Mesendoderm (in vitro differentiated cells): ENCODE measurements around the gene CASP5.

Experiments used
- DNase-seq: peaks from one replicate; pipeline ENCODE4 v3.0.0; 2013
- H2AK5ac ChIP-seq: 2 replicates; pipeline ENCODE4 v1.6.1; 2013; ENCODE audit warnings: low read length, inconsistent platforms
- H2BK120ac ChIP-seq: 2 replicates; pipeline ENCODE4 v1.6.1; 2013; ENCODE audit warnings: low read depth, mild to moderate bottlenecking, low read length, moderate library complexity, mixed read lengths
- H2BK15ac ChIP-seq: replicated peaks from 2 replicates; pipeline ENCODE4 v1.6.1; 2013; ENCODE audit warnings: low read depth, mild to moderate bottlenecking, moderate library complexity
- H2BK5ac ChIP-seq: 2 replicates; pipeline ENCODE4 v1.6.1; 2013; ENCODE audit warnings: low read length, inconsistent platforms
- H3K18ac ChIP-seq: 2 replicates; pipeline ENCODE4 v1.6.1; 2013; ENCODE audit warnings: mild to moderate bottlenecking, low read length, mixed read lengths
- H3K23ac ChIP-seq: one replicate; pipeline ENCODE4 v1.6.1; 2013; ENCODE audit warnings: low read length
- H3K27ac ChIP-seq: 2 replicates; pipeline ENCODE4 v1.5.1; 2013; ENCODE audit warnings: low read depth, mild to moderate bottlenecking, inconsistent platforms, low read length, moderate library complexity
- H3K27me3 ChIP-seq: 2 replicates; pipeline ENCODE4 v1.6.1; 2013; ENCODE audit warnings: low read length, control low read depth, mild to moderate bottlenecking, inconsistent platforms; ENCODE audit not compliant: insufficient read depth, poor library complexity
- H3K36me3 ChIP-seq: 2 replicates; pipeline ENCODE4 v1.6.1; 2013; ENCODE audit warnings: low read length, inconsistent platforms; ENCODE audit not compliant: control insufficient read depth, insufficient read depth
- H3K4ac ChIP-seq: one replicate; pipeline ENCODE4 v1.6.1; 2013; ENCODE audit warnings: low read depth, mild to moderate bottlenecking, low read length, moderate library complexity
- H3K4me1 ChIP-seq: 2 replicates; pipeline ENCODE4 v1.6.1; 2013; ENCODE audit warnings: low read depth, low read length, inconsistent platforms; ENCODE audit not compliant: control insufficient read depth
- H3K4me2 ChIP-seq: 2 replicates; pipeline ENCODE4 v1.6.1; 2013; ENCODE audit warnings: low read length
- H3K4me3 ChIP-seq: 2 replicates; pipeline ENCODE4 v1.5.1; 2013; ENCODE audit warnings: mild to moderate bottlenecking, low read length
- H3K56ac ChIP-seq: one replicate; pipeline ENCODE4 v1.6.1; 2013; ENCODE audit warnings: low read length
- H3K79me1 ChIP-seq: 2 replicates; pipeline ENCODE4 v1.6.1; 2013; ENCODE audit warnings: low read length, inconsistent platforms
- H3K79me2 ChIP-seq: 2 replicates; pipeline ENCODE4 v1.6.1; 2013; ENCODE audit warnings: mild to moderate bottlenecking, low read length; ENCODE audit not compliant: control insufficient read depth, insufficient read depth
- H3K9ac ChIP-seq: 2 replicates; pipeline ENCODE4 v1.6.1; 2013; ENCODE audit warnings: low read length, inconsistent platforms
- H4K5ac ChIP-seq: one replicate; pipeline ENCODE4 v1.6.1; 2013; ENCODE audit warnings: low read length
- H4K8ac ChIP-seq: one replicate; pipeline ENCODE4 v1.6.1; 2013; ENCODE audit warnings: low read depth, mild to moderate bottlenecking, control low read depth, low read length, moderate library complexity
- WGBS: extraction: QIAGEN DNeasy Blood & Tissue Kit; methylation state at CpG from one replicate; pipeline ENCODE4 v1.1.7; 2013; ENCODE audit warnings: low lambda C conversion rate, missing lambda C conversion rate; ENCODE audit not compliant: insufficient coverage; ENCODE audit errors: extremely low coverage; 5-methylcytosine and 5-hydroxymethylcytosine counted together

Gene CASP5

GRCh38 chr11:105004021-105004420, 18.9 kb downstream of the CASP5 start:
- Histone ChIP-seq H3K18ac (no peak overlapping the region), H3K4ac (no peak overlapping the region), H2AK5ac (no peak overlapping the region), H4K8ac (no peak overlapping the region), H3K79me1 (no peaks in the 10 kb centered on the region), H2BK120ac (no peak overlapping the region), H3K27ac (no peak overlapping the region), H3K23ac (no peak overlapping the region), H4K5ac (no peak overlapping the region), H2BK5ac (no peak overlapping the region), H3K79me2 (no peaks in the 10 kb centered on the region), H3K4me2 (no peak overlapping the region), H3K9ac (no peak overlapping the region), H2BK15ac (no peak overlapping the region), H3K4me3 (no peak overlapping the region), H3K56ac (no peak overlapping the region), H3K36me3 (no peaks in the 10 kb centered on the region), H3K4me1 (peaks cover 2% of the 10 kb centered on the region), H3K27me3 (no peaks in the 10 kb centered on the region)
- no CpG with 5 or more reads among the region's 3 CpGs for WGBS
- DNase-seq: no peak

- Histone ChIP-seq H4K8ac (no peak overlapping the region), H3K79me2 (no peaks in the 10 kb centered on the region), H3K4me2 (no peak overlapping the region), H3K4me1 (peaks cover 2% of the 10 kb centered on the region), H3K23ac (no peak overlapping the region), H4K5ac (no peak overlapping the region), H3K79me1 (no peaks in the 10 kb centered on the region), H3K36me3 (no peaks in the 10 kb centered on the region), H3K4me3 (no peak overlapping the region), H3K27me3 (no peaks in the 10 kb centered on the region), H2BK120ac (no peak overlapping the region), H2BK5ac (no peak overlapping the region), H3K27ac (no peak overlapping the region), H3K9ac (no peak overlapping the region), H2AK5ac (no peak overlapping the region), H3K18ac (no peak overlapping the region), H2BK15ac (no peak overlapping the region), H3K4ac (no peak overlapping the region), H3K56ac (no peak overlapping the region)
- WGBS: no CpG with 5 or more reads among the region's 2 CpGs
- DNase-seq: no peak
These were observed 19.8 kb downstream of the CASP5 start for GRCh38 chr11:105003151-105003550.

- no peak overlapping the region for H4K5ac ChIP-seq
- no peak overlapping the region for H3K9ac ChIP-seq
- no peak overlapping the region for H3K18ac ChIP-seq
- no peak overlapping the region for H3K4me2 ChIP-seq
- no peak overlapping the region for H3K56ac ChIP-seq
- no peak overlapping the region for H3K27ac ChIP-seq
- WGBS: no CpG with 5 or more reads among the region's 7 CpGs
- no peak overlapping the region for H2BK15ac ChIP-seq
- no peaks in the 10 kb centered on the region for H3K27me3 ChIP-seq
- no peak overlapping the region for H3K4me3 ChIP-seq
- no peaks in the 10 kb centered on the region for H3K36me3 ChIP-seq
- no peaks in the 10 kb centered on the region for H3K79me2 ChIP-seq
- H3K4me1 ChIP-seq: peaks cover 2% of the 10 kb centered on the region
- no peak overlapping the region for H2BK120ac ChIP-seq
- no peaks in the 10 kb centered on the region for H3K79me1 ChIP-seq
- no peak overlapping the region for H3K23ac ChIP-seq
- H4K8ac ChIP-seq: no peak overlapping the region
- peak; percentile 41 for DNase-seq
- no peak overlapping the region for H3K4ac ChIP-seq
- H2BK5ac ChIP-seq: no peak overlapping the region
- no peak overlapping the region for H2AK5ac ChIP-seq
These were observed 22.2 kb downstream of the CASP5 start for GRCh38 chr11:105000797-105001196.

GRCh38 chr11:105000167-105000566, 22.8 kb downstream of the CASP5 start:
- Histone ChIP-seq H3K36me3 (no peaks in the 10 kb centered on the region), H3K18ac (no peak overlapping the region), H3K56ac (no peak overlapping the region), H2BK120ac (no peak overlapping the region), H2BK15ac (no peak overlapping the region), H3K79me1 (no peaks in the 10 kb centered on the region), H3K27me3 (no peaks in the 10 kb centered on the region), H3K4me2 (no peak overlapping the region), H3K9ac (no peak overlapping the region), H4K5ac (no peak overlapping the region), H3K27ac (no peak overlapping the region), H2BK5ac (no peak overlapping the region), H3K4me1 (no peaks in the 10 kb centered on the region), H3K79me2 (no peaks in the 10 kb centered on the region), H3K23ac (no peak overlapping the region), H3K4ac (no peak overlapping the region), H3K4me3 (no peak overlapping the region), H2AK5ac (no peak overlapping the region), H4K8ac (no peak overlapping the region)
- DNase-seq: peak; percentile 51
- no CpG with 5 or more reads among the region's 5 CpGs for WGBS

- no peak overlapping the region for H2AK5ac ChIP-seq
- no peak overlapping the region for H3K27ac ChIP-seq
- H2BK120ac ChIP-seq: no peak overlapping the region
- H3K9ac ChIP-seq: no peak overlapping the region
- H3K4me1 ChIP-seq: no peaks in the 10 kb centered on the region
- no peaks in the 10 kb centered on the region for H3K79me1 ChIP-seq
- H3K36me3 ChIP-seq: no peaks in the 10 kb centered on the region
- H3K4ac ChIP-seq: no peak overlapping the region
- no peak overlapping the region for H3K4me3 ChIP-seq
- no peak overlapping the region for H2BK5ac ChIP-seq
- no peaks in the 10 kb centered on the region for H3K79me2 ChIP-seq
- H3K4me2 ChIP-seq: no peak overlapping the region
- H3K18ac ChIP-seq: no peak overlapping the region
- H2BK15ac ChIP-seq: no peak overlapping the region
- H3K23ac ChIP-seq: no peak overlapping the region
- no peaks in the 10 kb centered on the region for H3K27me3 ChIP-seq
- DNase-seq: no peak
- WGBS: no CpG with 5 or more reads among the region's 1 CpG
- H3K56ac ChIP-seq: no peak overlapping the region
- no peak overlapping the region for H4K8ac ChIP-seq
- no peak overlapping the region for H4K5ac ChIP-seq
These were observed 23.2 kb downstream of the CASP5 start for GRCh38 chr11:104999721-105000120.

- Histone ChIP-seq H2BK5ac (no peak overlapping the region), H3K79me1 (no peaks in the 10 kb centered on the region), H2BK15ac (no peak overlapping the region), H3K27me3 (no peaks in the 10 kb centered on the region), H4K8ac (no peak overlapping the region), H3K79me2 (no peaks in the 10 kb centered on the region), H3K56ac (no peak overlapping the region), H3K4ac (no peak overlapping the region), H3K23ac (no peak overlapping the region), H2BK120ac (no peak overlapping the region), H3K27ac (no peak overlapping the region), H3K9ac (no peak overlapping the region), H3K18ac (no peak overlapping the region), H3K4me2 (no peak overlapping the region), H3K4me3 (no peak overlapping the region), H3K4me1 (no peaks in the 10 kb centered on the region), H2AK5ac (no peak overlapping the region), H3K36me3 (no peaks in the 10 kb centered on the region), H4K5ac (no peak overlapping the region)
- no CpG with 5 or more reads among the region's 6 CpGs for WGBS
- DNase-seq: no peak
These were observed 25.7 kb downstream of the CASP5 start for GRCh38 chr11:104997288-104997687.
